Left ventricle myocardium inferior (tissue), 1 donor: ENCODE measurements around the gene ADGRE3. TPM values are rescaled to one million over a fixed set of nuclear protein-coding genes. Genes with fewer than 3 reads are reported as not detected.

ENCODE experiments used
- DNase-seq: peaks from one replicate; pipeline ENCODE4 v3.0.0-alpha.2; 2020
- H3K27ac ChIP-seq: fragments of 200-600 bp; replicated peaks from 2 replicates; pipeline ENCODE4 v1.8.0; 2021
- H3K27me3 ChIP-seq: fragments of 200-600 bp; 2 replicates; pipeline ENCODE4 v1.8.0; 2021; ENCODE audit warnings: low read depth
- H3K36me3 ChIP-seq: fragments of 200-600 bp; 2 replicates; pipeline ENCODE4 v1.8.0; 2021
- H3K4me1 ChIP-seq: fragments of 200-600 bp; 2 replicates; pipeline ENCODE4 v1.8.0; 2021
- H3K4me3 ChIP-seq: fragments of 200-600 bp; 2 replicates; pipeline ENCODE4 v1.8.0; 2021; ENCODE audit warnings: mild to moderate bottlenecking, moderate library complexity
- H3K9me3 ChIP-seq: fragments of 200-600 bp; replicated peaks from 2 replicates; pipeline ENCODE4 v1.8.0; 2021
- intact Hi-C: fragments of 100-400 bp; cut with micrococcal nuclease; formaldehyde crosslinking; loops from one replicate; pipeline ENCODE4 v1.11.0; 2022
- long read RNA-seq: library from polyadenylated mRNA; unstranded; transcript quantifications from one replicate; pipeline ENCODE4 v2.0.0, GENCODE V29; 2021
- total RNA-seq: library from RNA; stranded (reverse); fragmentation: NEBNext Ultra II Directional; extraction: Animal tissue kit (Norgen Biotek cat#: 25700); gene quantifications from one replicate; pipeline ENCODE4 v1.2.1, GENCODE V29; 2021
- TF ChIP-seq, protein P1 (sequence below): fragments of 200-600 bp; IDR thresholded peaks from 2 replicates; pipeline ENCODE4 v1.8.0; 2021; ENCODE audit warnings: antibody characterized with exemption, mild to moderate bottlenecking, borderline replicate concordance
- donor health status: DM: no; HTN: yes; CAD: no; lungs with severe emphysema.

The ADGRE3 gene, protein sequence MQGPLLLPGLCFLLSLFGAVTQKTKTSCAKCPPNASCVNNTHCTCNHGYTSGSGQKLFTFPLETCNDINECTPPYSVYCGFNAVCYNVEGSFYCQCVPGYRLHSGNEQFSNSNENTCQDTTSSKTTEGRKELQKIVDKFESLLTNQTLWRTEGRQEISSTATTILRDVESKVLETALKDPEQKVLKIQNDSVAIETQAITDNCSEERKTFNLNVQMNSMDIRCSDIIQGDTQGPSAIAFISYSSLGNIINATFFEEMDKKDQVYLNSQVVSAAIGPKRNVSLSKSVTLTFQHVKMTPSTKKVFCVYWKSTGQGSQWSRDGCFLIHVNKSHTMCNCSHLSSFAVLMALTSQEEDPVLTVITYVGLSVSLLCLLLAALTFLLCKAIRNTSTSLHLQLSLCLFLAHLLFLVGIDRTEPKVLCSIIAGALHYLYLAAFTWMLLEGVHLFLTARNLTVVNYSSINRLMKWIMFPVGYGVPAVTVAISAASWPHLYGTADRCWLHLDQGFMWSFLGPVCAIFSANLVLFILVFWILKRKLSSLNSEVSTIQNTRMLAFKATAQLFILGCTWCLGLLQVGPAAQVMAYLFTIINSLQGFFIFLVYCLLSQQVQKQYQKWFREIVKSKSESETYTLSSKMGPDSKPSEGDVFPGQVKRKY
- not detected for total RNA-seq
- long read RNA-seq = 0 reads

DNA sequence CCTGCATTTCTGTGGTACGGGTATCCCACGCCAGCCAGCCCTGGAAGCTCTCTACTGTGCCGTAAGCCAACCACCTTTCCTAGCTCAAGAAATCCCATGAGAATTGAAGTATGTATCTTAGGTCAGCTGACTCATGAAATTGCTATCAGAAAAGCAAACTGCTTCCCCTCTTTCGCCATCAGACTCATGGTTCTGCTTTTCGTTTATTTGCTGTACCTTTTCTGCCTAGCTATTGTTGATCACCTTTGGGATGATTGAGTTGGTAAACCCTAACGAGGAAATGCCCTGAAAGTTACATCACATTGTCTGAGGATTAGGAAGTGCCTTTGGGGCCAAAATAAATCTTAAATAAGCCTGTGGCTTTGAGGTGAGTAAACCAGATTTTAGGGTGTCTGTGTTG, at the start of gene ADGRE3:
TSS of gene ADGRE3 (minus strand) at position 81 of the 400 bp plus-strand sequence. CDS start at position 7, 74 bp downstream.
- Histone ChIP-seq H3K27ac (no peak within 1 kb of the TSS), H3K27me3 (peaks cover 78% of the 10 kb centered on the region), H3K4me1 (no peaks in the 10 kb centered on the region), H3K9me3 (peaks cover 7% of the 10 kb centered on the region), H3K36me3 (no peaks in the 10 kb centered on the region), H3K4me3 (no peak within 1 kb of the TSS)
- intact Hi-C loops = no loop called here
- TF ChIP-seq, protein P1, sequence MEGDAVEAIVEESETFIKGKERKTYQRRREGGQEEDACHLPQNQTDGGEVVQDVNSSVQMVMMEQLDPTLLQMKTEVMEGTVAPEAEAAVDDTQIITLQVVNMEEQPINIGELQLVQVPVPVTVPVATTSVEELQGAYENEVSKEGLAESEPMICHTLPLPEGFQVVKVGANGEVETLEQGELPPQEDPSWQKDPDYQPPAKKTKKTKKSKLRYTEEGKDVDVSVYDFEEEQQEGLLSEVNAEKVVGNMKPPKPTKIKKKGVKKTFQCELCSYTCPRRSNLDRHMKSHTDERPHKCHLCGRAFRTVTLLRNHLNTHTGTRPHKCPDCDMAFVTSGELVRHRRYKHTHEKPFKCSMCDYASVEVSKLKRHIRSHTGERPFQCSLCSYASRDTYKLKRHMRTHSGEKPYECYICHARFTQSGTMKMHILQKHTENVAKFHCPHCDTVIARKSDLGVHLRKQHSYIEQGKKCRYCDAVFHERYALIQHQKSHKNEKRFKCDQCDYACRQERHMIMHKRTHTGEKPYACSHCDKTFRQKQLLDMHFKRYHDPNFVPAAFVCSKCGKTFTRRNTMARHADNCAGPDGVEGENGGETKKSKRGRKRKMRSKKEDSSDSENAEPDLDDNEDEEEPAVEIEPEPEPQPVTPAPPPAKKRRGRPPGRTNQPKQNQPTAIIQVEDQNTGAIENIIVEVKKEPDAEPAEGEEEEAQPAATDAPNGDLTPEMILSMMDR = no peak
- no peak for DNase-seq

DNA sequence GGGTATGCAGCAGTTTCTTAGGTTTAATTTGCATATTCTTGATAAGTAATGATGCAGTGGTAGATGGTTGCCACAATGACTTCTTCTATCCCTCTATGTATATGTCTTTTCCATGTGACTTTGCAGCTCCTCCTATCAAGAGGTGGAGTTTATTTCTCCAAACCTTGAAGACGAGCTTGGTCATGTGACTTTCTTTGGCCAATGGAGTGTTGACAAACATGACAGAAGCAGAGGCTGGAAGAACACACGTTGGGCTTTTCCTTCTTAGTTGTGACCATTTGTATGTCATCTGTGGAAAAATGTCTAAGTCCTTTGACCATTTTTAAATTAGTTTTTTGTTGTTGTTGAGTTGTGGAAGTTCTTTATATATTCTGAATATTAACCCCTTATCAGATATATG, 47.5 kb upstream of the ADGRE3 start:
- intact Hi-C loops = no loop called here
- no peak for DNase-seq
- no peak overlapping the region for H3K27ac ChIP-seq
- TF ChIP-seq, protein P1 = no peak
- H3K4me3 ChIP-seq = no peak overlapping the region
- H3K9me3 ChIP-seq = peaks cover 100% of the 10 kb centered on the region
- no peaks in the 10 kb centered on the region for H3K27me3 ChIP-seq
- H3K36me3 ChIP-seq = peaks cover 73% of the 10 kb centered on the region
- no peaks in the 10 kb centered on the region for H3K4me1 ChIP-seq

DNA sequence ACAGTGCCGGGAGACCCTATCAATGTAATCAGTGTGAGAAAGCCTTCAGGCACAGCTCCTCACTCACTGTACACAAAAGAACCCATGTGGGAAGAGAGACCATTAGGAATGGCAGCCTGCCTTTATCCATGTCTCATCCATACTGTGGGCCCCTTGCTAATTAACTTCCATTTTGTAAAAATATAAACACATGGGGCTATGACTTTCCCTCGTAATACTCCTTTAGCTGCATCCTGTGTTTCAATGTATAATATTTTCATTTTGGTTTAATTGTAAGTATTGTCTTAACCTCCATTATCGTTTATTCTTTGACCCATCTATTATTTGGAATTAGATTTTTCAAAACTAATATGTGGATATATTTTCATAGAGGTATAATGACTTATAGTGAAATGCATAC, 44.5 kb upstream of the ADGRE3 start:
- Histone ChIP-seq H3K36me3 (peaks cover 100% of the 10 kb centered on the region), H3K4me1 (no peaks in the 10 kb centered on the region), H3K27ac (no peak overlapping the region), H3K27me3 (no peaks in the 10 kb centered on the region), H3K4me3 (no peak overlapping the region), H3K9me3 (peaks cover 100% of the 10 kb centered on the region)
- DNase-seq = no peak
- TF ChIP-seq, protein P1 = no peak
- intact Hi-C loops = no loop called here

DNA sequence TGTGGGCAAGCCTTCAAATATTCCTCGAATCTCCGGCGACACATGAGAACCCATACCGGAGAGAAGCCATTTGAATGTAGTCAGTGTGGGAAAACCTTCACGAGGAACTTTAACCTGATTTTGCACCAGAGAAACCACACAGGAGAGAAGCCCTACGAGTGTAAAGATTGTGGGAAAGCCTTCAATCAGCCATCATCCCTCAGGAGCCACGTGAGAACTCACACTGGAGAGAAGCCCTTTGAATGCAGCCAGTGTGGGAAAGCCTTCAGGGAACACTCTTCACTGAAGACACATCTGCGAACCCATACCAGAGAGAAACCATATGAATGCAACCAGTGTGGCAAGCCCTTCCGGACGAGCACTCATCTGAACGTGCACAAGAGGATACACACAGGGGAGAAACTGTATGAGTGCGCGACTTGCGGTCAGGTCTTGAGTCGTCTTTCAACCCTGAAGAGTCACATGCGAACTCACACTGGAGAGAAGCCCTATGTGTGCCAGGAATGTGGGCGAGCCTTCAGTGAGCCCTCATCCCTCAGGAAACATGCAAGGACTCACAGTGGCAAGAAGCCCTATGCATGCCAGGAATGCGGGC, 44.0 kb upstream of the ADGRE3 start:
- intact Hi-C loops = no loop called here
- H3K36me3 ChIP-seq = peaks cover 100% of the 10 kb centered on the region
- DNase-seq = no peak
- H3K9me3 ChIP-seq = peaks cover 100% of the 10 kb centered on the region
- H3K4me3 ChIP-seq = no peak overlapping the region
- no peaks in the 10 kb centered on the region for H3K4me1 ChIP-seq
- no peaks in the 10 kb centered on the region for H3K27me3 ChIP-seq
- TF ChIP-seq, protein P1 = no peak
- no peak overlapping the region for H3K27ac ChIP-seq

DNA sequence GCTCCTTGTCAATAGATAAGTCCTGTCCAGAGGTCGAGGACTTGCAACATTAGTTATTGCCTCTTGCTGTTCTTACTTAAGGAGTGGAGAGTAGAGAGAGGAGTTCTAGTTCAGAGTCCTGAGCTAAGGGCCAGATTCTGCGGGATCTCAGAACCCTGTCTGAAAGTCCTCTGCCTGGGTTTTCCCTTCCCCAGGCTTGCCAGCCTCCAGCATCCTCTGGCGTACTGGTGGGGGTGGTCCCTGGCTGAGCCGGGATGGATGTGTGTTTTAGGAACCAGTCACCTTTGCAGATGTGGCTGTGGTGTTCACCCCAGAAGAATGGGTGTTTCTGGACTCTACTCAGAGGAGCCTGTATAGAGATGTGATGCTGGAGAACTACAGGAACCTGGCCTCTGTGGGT, 41.2 kb upstream of the ADGRE3 start:
- H3K9me3 ChIP-seq = peaks cover 100% of the 10 kb centered on the region
- H3K36me3 ChIP-seq = peaks cover 100% of the 10 kb centered on the region
- intact Hi-C loops = no loop called here
- no peaks in the 10 kb centered on the region for H3K27me3 ChIP-seq
- no peak for DNase-seq
- H3K4me3 ChIP-seq = no peak overlapping the region
- TF ChIP-seq, protein P1 = no peak
- no peak overlapping the region for H3K27ac ChIP-seq
- no peaks in the 10 kb centered on the region for H3K4me1 ChIP-seq
